Skeletal muscle cell (primary cell): Measurements from ENCODE around the gene DUOX1.
"Not testable (repeated sequence)": the region's sequence is repeated elsewhere in the genome, so short reads cannot be mapped to it uniquely, and the experiment has no call there.

Experiments
- DNase-seq: peaks from one replicate; pipeline ENCODE4 v3.0.0-alpha.2; 2010; ENCODE audit warnings: low read depth
- H3K4me3 ChIP-seq: 2 replicates; pipeline ENCODE4 v1.5.1; 2011; ENCODE audit warnings: low read depth, mild to moderate bottlenecking, control low read depth, low read length, moderate library complexity

Gene DUOX1

GRCh38 chr15:45104170-45104569, 25.6 kb upstream of the DUOX1 start:
- H3K4me3 ChIP-seq, DNase-seq: not testable (repeated sequence)

- DNase-seq = no peak
Observed at GRCh38 chr15:45105586-45105985, 24.2 kb upstream of the DUOX1 start.

GRCh38 chr15:45106002-45106790, 23.6 kb upstream of the DUOX1 start:
- DNase-seq = no peak
- H3K4me3 ChIP-seq = no peak overlapping the region

More at GRCh38 chr15:45105586-45105985, 24.2 kb upstream of the DUOX1 start:
- no peak overlapping the region for H3K4me3 ChIP-seq

- no peak for DNase-seq
Observed at GRCh38 chr15:45107941-45108630, 21.7 kb upstream of the DUOX1 start.

GRCh38 chr15:45110256-45110820, 19.5 kb upstream of the DUOX1 start:
- no peak overlapping the region for H3K4me3 ChIP-seq
- no peak for DNase-seq

More at GRCh38 chr15:45107941-45108630, 21.7 kb upstream of the DUOX1 start:
- no peak overlapping the region for H3K4me3 ChIP-seq

GRCh38 chr15:45111390-45112142, 18.2 kb upstream of the DUOX1 start:
- no peak overlapping the region for H3K4me3 ChIP-seq
- DNase-seq = no peak

GRCh38 chr15:45112143-45112590, 17.6 kb upstream of the DUOX1 start:
- DNase-seq = no peak
- H3K4me3 ChIP-seq = no peak overlapping the region

- DNase-seq = no peak
- no peak overlapping the region for H3K4me3 ChIP-seq
Observed at GRCh38 chr15:45112591-45113379, 17.0 kb upstream of the DUOX1 start.

- no peak overlapping the region for H3K4me3 ChIP-seq
- DNase-seq = no peak
Observed at GRCh38 chr15:45113380-45113990, 16.3 kb upstream of the DUOX1 start.

GRCh38 chr15:45114076-45114750, 15.6 kb upstream of the DUOX1 start, which contains the start of the genes DUOX2 and DUOXA2:
Gene DUOX2 (minus strand): TSS chr15:45114172. CDS start chr15:45113411, 761 bp downstream.
Gene DUOXA2 (plus strand): TSS chr15:45114326. CDS start chr15:45114606, 280 bp downstream.
- no peak for DNase-seq
- H3K4me3 ChIP-seq = no peak within 1 kb of the TSS

GRCh38 chr15:45114751-45115085, 15.1 kb upstream of the DUOX1 start:
- H3K4me3 ChIP-seq = no peak overlapping the region
- DNase-seq = no peak

- DNase-seq = no peak
- H3K4me3 ChIP-seq = no peak overlapping the region
Observed at GRCh38 chr15:45115312-45115820, 14.4 kb upstream of the DUOX1 start.

- no peak overlapping the region for H3K4me3 ChIP-seq
Observed at GRCh38 chr15:45116006-45116481, 13.8 kb upstream of the DUOX1 start.

GRCh38 chr15:45116482-45117307, 13.1 kb upstream of the DUOX1 start:
- no peak overlapping the region for H3K4me3 ChIP-seq
- DNase-seq = no peak

More at GRCh38 chr15:45116006-45116481, 13.8 kb upstream of the DUOX1 start:
- no peak for DNase-seq

GRCh38 chr15:45117308-45118130, 12.3 kb upstream of the DUOX1 start:
- H3K4me3 ChIP-seq = peak overlapping the region; percentile 12
- no peak for DNase-seq

- peak overlapping the region; percentile 12 for H3K4me3 ChIP-seq
- peak; percentile 68 for DNase-seq
Observed at GRCh38 chr15:45118131-45118588, 11.6 kb upstream of the DUOX1 start.
